GM03348 (cell line): ENCODE measurements around the gene RASSF6.
A peak's percentile ranks its signal among the peaks of the same experiment; 100 is the strongest.
"Not testable (repeated sequence)": the region's sequence is repeated elsewhere in the genome, so short reads cannot be mapped to it uniquely, and the experiment has no call there.

ENCODE experiments used
- DNase-seq: peaks from one replicate; pipeline ENCODE4 v3.0.0; 2012; ENCODE audit warnings: low spot score

Gene RASSF6

GRCh38 chr4:73620115-73620792, at the start of gene RASSF6:
Gene RASSF6 (minus strand): TSS chr4:73620436. CDS start chr4:73611795, 8,641 bp downstream.
- DNase-seq = no peak

GRCh38 chr4:73669410-73670183, 49.4 kb upstream of the RASSF6 start:
- no peak for DNase-seq

GRCh38 chr4:73668782-73669201, 48.6 kb upstream of the RASSF6 start:
- DNase-seq = no peak

- not testable (repeated sequence) for DNase-seq
Measured at GRCh38 chr4:73665924-73666323, 45.7 kb upstream of the RASSF6 start.

- DNase-seq = no peak
Measured at GRCh38 chr4:73664470-73664869, 44.2 kb upstream of the RASSF6 start.

- DNase-seq = no peak
Measured at GRCh38 chr4:73663576-73663975, 43.3 kb upstream of the RASSF6 start.

GRCh38 chr4:73662709-73663546, 42.7 kb upstream of the RASSF6 start:
- peak; percentile 45 for DNase-seq

GRCh38 chr4:73661646-73662119, 41.4 kb upstream of the RASSF6 start:
- DNase-seq = peak; percentile 83

- DNase-seq = no peak
Measured at GRCh38 chr4:73660808-73661207, 40.6 kb upstream of the RASSF6 start.

GRCh38 chr4:73653695-73654106, 33.5 kb upstream of the RASSF6 start:
- peak; percentile 65 for DNase-seq

- no peak for DNase-seq
Measured at GRCh38 chr4:73650250-73650649, 30.0 kb upstream of the RASSF6 start.

GRCh38 chr4:73648478-73648877, 28.2 kb upstream of the RASSF6 start:
- DNase-seq = no peak

GRCh38 chr4:73646117-73646516, 25.9 kb upstream of the RASSF6 start:
- DNase-seq = no peak

GRCh38 chr4:73631565-73632226, 11.5 kb upstream of the RASSF6 start:
- no peak for DNase-seq

GRCh38 chr4:73628834-73629233, 8.6 kb upstream of the RASSF6 start:
- not testable (repeated sequence) for DNase-seq

GRCh38 chr4:73621357-73621756, 1.1 kb upstream of the RASSF6 start:
- DNase-seq = no peak

GRCh38 chr4:73619346-73619745, 890 bp downstream of the RASSF6 start:
- DNase-seq = no peak

- DNase-seq = no peak
Measured at GRCh38 chr4:73617256-73617655, 3.0 kb downstream of the RASSF6 start.

GRCh38 chr4:73615613-73616012, 4.6 kb downstream of the RASSF6 start:
- no peak for DNase-seq

- DNase-seq = no peak
Measured at GRCh38 chr4:73614311-73614867, 5.8 kb downstream of the RASSF6 start.

GRCh38 chr4:73613130-73613529, 7.1 kb downstream of the RASSF6 start:
- DNase-seq = no peak

- no peak for DNase-seq
Measured at GRCh38 chr4:73612032-73612431, 8.2 kb downstream of the RASSF6 start.
